ENCODE measurements around the gene SPTBN5. TPM values are rescaled to one million over a fixed set of nuclear protein-coding genes. Genes with fewer than 3 reads are reported as not detected.

Gene SPTBN5
- total and polyA plus RNA-seq, 10 of the 15 experiments (the other 5 are each of a cell fraction or from before 2014, with no cell fraction given): under 0.01 to 0.18 (median 0.04) TPM; not detected in 4

DNA sequence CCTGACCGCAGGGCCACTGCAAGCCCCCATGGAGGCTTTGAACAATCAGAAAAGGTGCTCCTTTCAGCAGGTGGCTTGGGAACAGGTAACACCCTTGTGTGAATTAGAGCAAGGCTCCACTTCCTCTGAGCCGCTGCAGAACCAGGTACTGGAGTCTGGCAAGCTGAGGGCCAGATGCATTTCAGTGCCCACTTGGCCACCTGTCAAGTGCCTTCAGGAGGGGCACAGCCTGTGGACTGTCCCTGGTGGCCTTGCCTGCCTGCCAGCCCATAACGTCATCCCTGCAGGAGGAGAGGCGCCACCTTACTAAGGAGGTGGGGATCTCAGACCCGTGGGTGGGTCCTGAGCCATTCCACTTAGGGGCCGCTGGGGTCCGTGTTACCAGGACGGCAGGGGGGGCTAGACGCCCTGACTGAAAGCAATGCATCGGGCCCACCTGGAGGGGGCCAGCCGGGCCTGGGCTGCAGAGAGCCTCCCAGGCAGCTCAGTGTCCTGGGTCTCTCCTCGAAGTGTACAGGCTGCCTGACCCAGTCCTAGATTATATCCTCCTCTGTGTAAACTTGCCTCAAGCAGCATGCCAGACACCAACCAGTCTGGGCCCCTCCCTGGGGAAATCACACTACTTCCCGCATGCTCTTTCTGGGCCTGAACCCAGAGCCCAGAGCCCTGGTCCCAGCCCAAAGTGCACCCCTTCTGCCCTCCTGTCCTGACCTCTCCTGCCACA lies 16.1 kb downstream of the SPTBN5 start:
- in situ Hi-C loops (cut with MboI): no loop called here
- no peak; the same call in 2 of the 3 replicates for ATAC-seq
- H3K9me3 ChIP-seq (replicated peaks; ENCODE audit: control insufficient read depth, insufficient read depth, low read length): no peaks in the 10 kb centered on the region
- no peak overlapping the region for H3K4me2 ChIP-seq (ENCODE audit: control insufficient read depth, insufficient read depth)
- no peak overlapping the region for H3K27ac ChIP-seq (ENCODE audit: control insufficient read depth, insufficient read depth)
- H3K4me3 ChIP-seq: no peak overlapping the region
- H3K9ac ChIP-seq (ENCODE audit: control insufficient read depth, insufficient read depth, low read length): no peak overlapping the region
- intact Hi-C loops (cut with micrococcal nuclease; ENCODE audit: unreplicated experiment): no loop called here
- RAD21 ChIA-PET (ENCODE audit: unreplicated experiment): no interaction called here
- FAIRE-seq: no peak
- H3K4me1 ChIP-seq (ENCODE audit: control insufficient read depth, insufficient read depth, low read length): no peaks in the 10 kb centered on the region
- no peaks in the 10 kb centered on the region for H3K79me2 ChIP-seq (ENCODE audit: control insufficient read depth, insufficient read depth, low read length)
- SMC1A ChIA-PET (ENCODE audit: uncharacterized antibody, unreplicated experiment): interaction anchor here (1.1 kb wide), 1 partner anchor 9 kb away, joined by 4 read pairs; no protein-coding TSS in a partner anchor
- no peaks in the 10 kb centered on the region for H4K20me1 ChIP-seq (ENCODE audit: control insufficient read depth, insufficient read depth)
- H3K36me3 ChIP-seq (ENCODE audit: control insufficient read depth in 2 of 2, insufficient read depth in 2 of 2, low read length in 1 of 2): no peaks in the 10 kb centered on the region
- DNase-seq (ENCODE audit: low read depth, low spot score): no peak
- BruUV-seq (replicated peaks): no TSS peak
- TF ChIP-seq, protein P1, sequence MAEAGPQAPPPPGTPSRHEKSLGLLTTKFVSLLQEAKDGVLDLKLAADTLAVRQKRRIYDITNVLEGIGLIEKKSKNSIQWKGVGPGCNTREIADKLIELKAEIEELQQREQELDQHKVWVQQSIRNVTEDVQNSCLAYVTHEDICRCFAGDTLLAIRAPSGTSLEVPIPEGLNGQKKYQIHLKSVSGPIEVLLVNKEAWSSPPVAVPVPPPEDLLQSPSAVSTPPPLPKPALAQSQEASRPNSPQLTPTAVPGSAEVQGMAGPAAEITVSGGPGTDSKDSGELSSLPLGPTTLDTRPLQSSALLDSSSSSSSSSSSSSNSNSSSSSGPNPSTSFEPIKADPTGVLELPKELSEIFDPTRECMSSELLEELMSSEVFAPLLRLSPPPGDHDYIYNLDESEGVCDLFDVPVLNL (IDR thresholded peaks at IDR 0.05; ENCODE audit: low read depth, low read length): no peak
- no peak for TF ChIP-seq MYC (IDR thresholded peaks at IDR 0.05; ENCODE audit: insufficient read depth, insufficient read length, insufficient replicate concordance, low read length, severe bottlenecking)
- no peak for TF ChIP-seq ZNF384 (IDR thresholded peaks at IDR 0.05; ENCODE audit: borderline replicate concordance, low read depth, low read length)
- TF ChIP-seq, protein P2, sequence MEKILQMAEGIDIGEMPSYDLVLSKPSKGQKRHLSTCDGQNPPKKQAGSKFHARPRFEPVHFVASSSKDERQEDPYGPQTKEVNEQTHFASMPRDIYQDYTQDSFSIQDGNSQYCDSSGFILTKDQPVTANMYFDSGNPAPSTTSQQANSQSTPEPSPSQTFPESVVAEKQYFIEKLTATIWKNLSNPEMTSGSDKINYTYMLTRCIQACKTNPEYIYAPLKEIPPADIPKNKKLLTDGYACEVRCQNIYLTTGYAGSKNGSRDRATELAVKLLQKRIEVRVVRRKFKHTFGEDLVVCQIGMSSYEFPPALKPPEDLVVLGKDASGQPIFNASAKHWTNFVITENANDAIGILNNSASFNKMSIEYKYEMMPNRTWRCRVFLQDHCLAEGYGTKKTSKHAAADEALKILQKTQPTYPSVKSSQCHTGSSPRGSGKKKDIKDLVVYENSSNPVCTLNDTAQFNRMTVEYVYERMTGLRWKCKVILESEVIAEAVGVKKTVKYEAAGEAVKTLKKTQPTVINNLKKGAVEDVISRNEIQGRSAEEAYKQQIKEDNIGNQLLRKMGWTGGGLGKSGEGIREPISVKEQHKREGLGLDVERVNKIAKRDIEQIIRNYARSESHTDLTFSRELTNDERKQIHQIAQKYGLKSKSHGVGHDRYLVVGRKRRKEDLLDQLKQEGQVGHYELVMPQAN (conservative IDR thresholded peaks at IDR 0.05): no peak
- TF ChIP-seq JUNB (IDR thresholded peaks at IDR 0.05): no peak
- no peak for TF ChIP-seq SPI1 (IDR thresholded peaks at IDR 0.05; ENCODE audit: borderline replicate concordance, insufficient read depth, low read depth, low read length)
- TF ChIP-seq SREBF1 (IDR thresholded peaks at IDR 0.05; ENCODE audit: low read length): no peak
- TF ChIP-seq, protein P3, sequence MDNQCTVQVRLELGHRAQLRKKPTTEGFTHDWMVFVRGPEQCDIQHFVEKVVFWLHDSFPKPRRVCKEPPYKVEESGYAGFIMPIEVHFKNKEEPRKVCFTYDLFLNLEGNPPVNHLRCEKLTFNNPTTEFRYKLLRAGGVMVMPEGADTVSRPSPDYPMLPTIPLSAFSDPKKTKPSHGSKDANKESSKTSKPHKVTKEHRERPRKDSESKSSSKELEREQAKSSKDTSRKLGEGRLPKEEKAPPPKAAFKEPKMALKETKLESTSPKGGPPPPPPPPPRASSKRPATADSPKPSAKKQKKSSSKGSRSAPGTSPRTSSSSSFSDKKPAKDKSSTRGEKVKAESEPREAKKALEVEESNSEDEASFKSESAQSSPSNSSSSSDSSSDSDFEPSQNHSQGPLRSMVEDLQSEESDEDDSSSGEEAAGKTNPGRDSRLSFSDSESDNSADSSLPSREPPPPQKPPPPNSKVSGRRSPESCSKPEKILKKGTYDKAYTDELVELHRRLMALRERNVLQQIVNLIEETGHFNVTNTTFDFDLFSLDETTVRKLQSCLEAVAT (IDR thresholded peaks at IDR 0.05): no peak
- CTCF ChIA-PET: interaction anchor here (0.7 kb wide), 1 partner anchor 27 kb away, joined by 4 read pairs; no protein-coding TSS in a partner anchor
- H2AFZ ChIP-seq (ENCODE audit: control insufficient read depth, low read depth, low read length): no peak overlapping the region
- 36% methylated on average over 13 of the region's 13 CpGs for WGBS (ENCODE audit: insufficient coverage, insufficient replicate concordance, low lambda C conversion rate, missing lambda C conversion rate)
- peaks cover 0 to 2% of the 10 kb centered on the region in 2 experiments; a peak in 2 of 4 replicates for H3K27me3 ChIP-seq (replicated peaks in 1 of 2; ENCODE audit: control insufficient read depth in 2 of 2, insufficient read depth in 2 of 2, low read length in 1 of 2)
- POLR2A ChIA-PET: no interaction called here

All from GM12878 (cell line).